Skeletal muscle cell (primary cell): ENCODE results near the gene CUBN.

Experiments used
- DNase-seq: peaks from one replicate; pipeline ENCODE4 v3.0.0-alpha.2; 2010; ENCODE audit warnings: low read depth
- H3K4me3 ChIP-seq: 2 replicates; pipeline ENCODE4 v1.5.1; 2011; ENCODE audit warnings: low read depth, mild to moderate bottlenecking, control low read depth, low read length, moderate library complexity

CUBN gene

GRCh38 chr10:17113346-17113745 is 16.3 kb downstream of the CUBN start:
- no peak overlapping the region for H3K4me3 ChIP-seq

GRCh38 chr10:17112566-17112965 is 17.0 kb downstream of the CUBN start:
- DNase-seq, result no peak
- H3K4me3 ChIP-seq, result no peak overlapping the region

More at GRCh38 chr10:17113346-17113745, 16.3 kb downstream of the CUBN start:
- no peak for DNase-seq

GRCh38 chr10:17109475-17110207 is 20.0 kb downstream of the CUBN start:
- no peak overlapping the region for H3K4me3 ChIP-seq
- peak; percentile 57 for DNase-seq

- DNase-seq, result no peak
- no peak overlapping the region for H3K4me3 ChIP-seq
These were observed 20.6 kb downstream of the CUBN start for GRCh38 chr10:17109046-17109445.

DNA sequence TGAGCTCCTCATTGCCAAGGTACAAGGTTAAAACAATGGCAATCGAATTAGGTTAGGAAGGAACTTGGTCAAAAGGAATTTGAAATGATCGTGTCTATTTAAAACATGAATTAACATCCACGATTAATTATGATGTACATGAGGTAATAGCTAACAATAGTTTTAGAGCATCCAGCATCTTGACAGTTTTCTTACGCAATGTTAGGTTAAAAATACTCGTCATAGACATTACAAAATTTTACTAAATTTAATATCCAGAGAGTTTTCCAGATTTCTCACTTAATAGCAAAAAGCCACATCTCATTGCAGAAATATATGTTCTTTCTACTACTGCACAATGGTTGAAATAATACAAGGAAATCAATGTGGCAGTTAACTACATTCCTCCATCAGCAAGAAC is 22.6 kb downstream of the CUBN start:
- DNase-seq, result no peak
- H3K4me3 ChIP-seq, result no peak overlapping the region

- no peak for DNase-seq
These were observed 27.7 kb downstream of the CUBN start for GRCh38 chr10:17101910-17102266.

GRCh38 chr10:17101257-17101909 is 28.2 kb downstream of the CUBN start:
- H3K4me3 ChIP-seq, result no peak overlapping the region
- DNase-seq, result no peak

More at GRCh38 chr10:17101910-17102266, 27.7 kb downstream of the CUBN start:
- H3K4me3 ChIP-seq, result no peak overlapping the region

DNA sequence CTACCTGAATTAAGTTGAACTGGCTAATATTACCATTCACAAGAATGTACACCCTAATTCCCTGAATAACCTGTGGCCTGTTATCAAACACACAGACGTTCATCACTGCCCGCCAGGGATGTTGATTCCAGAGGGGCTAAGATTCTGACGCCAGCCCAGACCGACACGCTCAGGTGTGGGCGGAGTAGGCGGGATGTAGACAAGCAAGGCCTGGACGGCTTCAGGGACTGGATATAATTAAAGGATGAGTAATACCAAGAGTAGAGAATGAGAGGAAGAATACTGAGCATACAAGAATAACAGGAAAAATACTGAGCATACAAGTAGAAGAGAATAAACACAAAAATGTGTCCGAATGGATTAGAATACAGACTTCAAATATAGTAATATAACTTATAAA is 29.0 kb downstream of the CUBN start:
- no peak for DNase-seq
- H3K4me3 ChIP-seq, result no peak overlapping the region

- H3K4me3 ChIP-seq, result no peak overlapping the region
- DNase-seq, result no peak
These were observed 31.6 kb downstream of the CUBN start for GRCh38 chr10:17098012-17098411.

DNA sequence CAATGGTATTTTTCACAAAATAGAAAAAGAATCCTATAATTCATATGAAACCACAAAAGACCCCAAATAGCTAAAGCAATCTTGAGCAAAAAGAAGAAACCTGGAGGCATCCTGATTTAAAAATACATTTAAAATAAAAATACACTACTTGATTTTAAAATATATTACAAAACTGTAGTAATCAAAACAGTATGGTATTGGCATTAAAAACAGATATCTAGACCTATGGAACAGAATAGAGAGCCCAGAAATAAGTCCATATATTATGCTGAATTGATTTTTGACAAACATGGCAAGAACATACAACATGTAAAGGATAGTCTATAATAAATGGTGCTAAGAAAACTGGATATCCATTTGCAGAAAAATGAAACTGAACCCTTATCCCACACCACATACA is 34.8 kb downstream of the CUBN start:
- no peak for DNase-seq
- no peak overlapping the region for H3K4me3 ChIP-seq

DNA sequence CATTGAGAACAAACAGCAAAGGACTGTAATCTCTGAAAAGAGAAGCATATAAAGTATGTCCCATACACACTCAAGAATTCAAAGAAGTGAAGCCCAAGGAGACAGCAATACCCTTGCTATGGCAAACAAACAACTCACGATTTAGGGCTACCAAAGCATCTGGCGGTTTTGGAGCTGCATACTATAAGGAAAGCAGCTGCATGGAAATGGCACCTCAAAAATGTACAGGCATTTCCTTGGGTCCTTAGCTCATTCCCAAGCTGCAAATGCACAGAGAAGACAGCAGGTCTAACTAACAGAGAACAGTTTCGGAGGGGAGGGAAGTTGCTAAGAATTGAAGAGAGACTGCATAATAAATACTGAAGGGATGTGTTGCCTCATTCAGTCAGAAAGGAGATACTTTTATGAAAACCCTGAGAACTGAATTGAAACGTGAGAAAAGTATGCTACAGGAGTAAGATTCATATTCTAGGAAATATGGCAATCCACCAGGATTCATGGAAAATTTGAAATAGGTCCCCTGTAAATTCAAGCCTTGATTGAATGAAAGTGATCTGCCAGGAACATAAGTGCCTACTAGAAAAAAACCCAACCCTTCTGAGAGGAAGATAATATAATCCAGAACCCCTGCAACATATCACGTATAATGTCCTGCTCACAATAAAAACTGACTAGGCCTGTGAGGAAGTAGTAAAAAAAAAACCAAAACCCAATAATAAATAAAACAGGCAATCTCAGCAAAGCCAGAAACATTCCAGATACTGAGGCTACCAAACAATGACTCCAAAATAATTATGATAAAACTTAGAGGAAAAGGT is 36.4 kb downstream of the CUBN start:
- H3K4me3 ChIP-seq, result no peak overlapping the region
- no peak for DNase-seq

DNA sequence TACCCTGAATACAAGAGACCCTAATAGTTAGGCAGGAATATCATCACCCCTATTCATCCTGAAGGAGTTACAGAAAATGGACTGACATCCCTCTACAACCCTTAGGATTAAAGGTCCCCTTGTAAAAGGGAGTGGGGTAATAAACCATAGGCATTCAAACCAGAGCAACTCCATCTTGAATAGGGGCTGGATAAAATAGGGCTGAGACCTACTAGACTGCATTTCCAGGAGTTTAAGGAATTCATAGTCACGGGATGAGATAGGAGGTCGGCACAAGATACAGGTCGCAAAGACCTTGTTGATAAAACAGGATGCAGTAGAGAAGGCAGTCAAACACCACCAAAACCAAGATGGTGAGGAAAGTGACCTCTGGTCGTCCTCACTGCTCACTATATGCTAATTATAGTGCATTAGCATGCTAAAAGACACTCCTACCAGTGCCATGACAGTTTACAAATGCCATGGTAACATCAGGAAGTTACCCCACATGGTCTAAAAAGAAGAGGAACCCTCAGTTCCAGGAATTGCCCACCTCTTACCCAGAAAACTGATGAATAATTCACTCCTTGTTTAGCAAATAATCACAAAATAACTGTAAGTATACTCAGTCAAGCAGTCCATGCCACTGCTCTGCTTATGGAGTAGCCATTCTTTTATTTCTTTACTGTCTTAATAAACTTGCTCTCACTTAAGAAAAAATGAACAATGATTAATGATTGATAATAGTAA is 37.2 kb downstream of the CUBN start:
- no peak overlapping the region for H3K4me3 ChIP-seq
- DNase-seq, result no peak

- no peak for DNase-seq
- H3K4me3 ChIP-seq, result no peak overlapping the region
These were observed 41.3 kb downstream of the CUBN start for GRCh38 chr10:17088118-17088806.

- no peak for DNase-seq
- no peak overlapping the region for H3K4me3 ChIP-seq
These were observed 42.7 kb downstream of the CUBN start for GRCh38 chr10:17086865-17087367.

DNA sequence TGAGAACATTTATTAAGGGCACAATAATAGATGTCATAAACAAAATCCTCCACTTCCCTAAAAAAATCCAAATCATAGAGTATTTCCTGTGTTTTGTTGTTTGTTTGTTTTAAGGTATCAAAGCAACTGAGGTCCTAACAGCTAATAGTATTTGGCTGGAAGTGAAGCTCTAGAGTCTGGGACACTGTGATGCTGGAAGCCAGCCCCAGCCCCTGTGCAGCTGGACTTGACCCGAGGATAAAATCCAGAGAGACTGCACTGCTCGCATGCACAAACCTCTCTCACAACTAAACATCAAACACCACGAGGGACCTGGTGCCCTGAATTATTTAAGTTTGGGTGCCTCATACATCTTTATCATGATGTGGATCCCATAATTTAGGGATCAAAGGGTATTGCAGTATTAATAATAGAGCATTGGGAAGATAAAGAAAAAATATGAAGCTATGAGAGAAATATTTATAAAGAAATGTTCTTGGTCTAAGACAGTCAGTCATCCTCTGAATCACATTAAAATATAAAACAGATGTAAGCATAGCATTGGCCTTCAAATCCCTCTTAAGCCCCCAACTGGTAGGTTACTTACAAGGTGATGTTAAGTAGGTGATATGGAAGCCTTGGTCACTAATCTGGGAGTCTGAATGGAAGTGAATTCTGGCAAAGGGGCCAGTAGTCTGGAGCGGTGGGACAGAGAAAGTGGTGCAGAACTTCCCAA is 44.4 kb downstream of the CUBN start:
- H3K4me3 ChIP-seq, result no peak overlapping the region
- DNase-seq, result no peak

GRCh38 chr10:17084258-17084657 is 45.4 kb downstream of the CUBN start:
- H3K4me3 ChIP-seq, result no peak overlapping the region
- no peak for DNase-seq

GRCh38 chr10:17081431-17081830 is 48.2 kb downstream of the CUBN start:
- H3K4me3 ChIP-seq, result no peak overlapping the region
- DNase-seq, result no peak

DNA sequence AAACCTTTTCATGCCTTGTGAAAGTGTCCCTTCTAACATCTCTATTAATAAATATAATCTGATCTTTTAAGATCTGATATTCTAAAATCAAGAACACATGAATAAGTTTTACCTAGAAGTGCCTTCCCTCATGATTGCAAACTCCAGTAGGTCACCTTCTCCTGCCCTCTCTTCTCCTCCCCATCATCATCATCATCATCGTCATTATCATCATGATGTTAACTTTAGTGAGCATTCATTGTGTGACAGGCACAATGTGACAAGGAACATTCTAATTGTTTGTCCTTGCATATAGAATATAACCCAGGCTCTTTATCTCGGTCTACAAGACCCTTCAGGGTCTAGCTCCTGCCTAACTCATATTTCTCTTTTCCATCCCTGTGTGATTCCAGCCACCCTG is 51.7 kb downstream of the CUBN start:
- no peak for DNase-seq
- no peak overlapping the region for H3K4me3 ChIP-seq
